Measurements from ENCODE around the gene HBD. TPM values are rescaled to one million over a fixed set of nuclear protein-coding genes. Genes with fewer than 3 reads are reported as not detected.

The HBD gene
- total and polyA plus RNA-seq, 2 donors (not counting 3 experiments of a cell fraction or from before 2014, with no cell fraction given): not detected

- dilution Hi-C loops (cut with MboI; ENCODE audit: extremely low pct_ligation_motif_present, low sequenced_read_pairs) (no loop called here), intact Hi-C loops (cut with micrococcal nuclease) (loop anchor here (1.0 kb wide), 1 partner anchor 88 kb away; no protein-coding TSS in a partner anchor)
- ChIA-PET POLR2A (no interaction called here), CTCF (interaction anchor here (1.2 kb wide), 1 partner anchor 1092 kb away, joined by 3 read pairs; no protein-coding TSS in a partner anchor)
- Histone ChIP-seq H3K79me2 (ENCODE audit: control insufficient read depth, insufficient read depth, low read length) (no peaks in the 10 kb centered on the region), H3K27me3 (ENCODE audit: control insufficient read depth in 2 of 2, insufficient read depth in 2 of 2, low read length in 2 of 2) (no peaks in the 10 kb centered on the region), H3K9me1 (replicated peaks; ENCODE audit: control insufficient read depth, extremely low read depth, insufficient read depth, low read length) (no peaks in the 10 kb centered on the region), H3K4me1 (ENCODE audit: control insufficient read depth, extremely low read depth, insufficient read depth, low read length) (peaks cover 11% of the 10 kb centered on the region), H3K9ac (replicated peaks; ENCODE audit: extremely low read depth, insufficient read depth, low read length) (no peak overlapping the region), H3K36me3 (ENCODE audit: control insufficient read depth in 2 of 2, extremely low read depth in 1 of 2, insufficient read depth in 2 of 2, low read length in 2 of 2) (no peaks in the 10 kb centered on the region), H3K27ac (ENCODE audit: insufficient read depth, low read depth, low read length) (peak overlapping the region; percentile 39), H3K4me3 (replicated peaks in 1 of 3; ENCODE audit: insufficient read depth in 1 of 3, low read depth in 1 of 3, low read length in 3 of 3) (no peak overlapping the region), H2AFZ (ENCODE audit: low read depth, low read length) (peak overlapping the region; percentile 60), H4K20me1 (replicated peaks; ENCODE audit: control insufficient read depth, extremely low read depth, insufficient read depth, low read length) (no peaks in the 10 kb centered on the region), H3K9me3 (replicated peaks; ENCODE audit: control insufficient read depth, insufficient read depth, low read length) (no peaks in the 10 kb centered on the region), H3K4me2 (ENCODE audit: insufficient read depth, low read length) (no peak overlapping the region)
- BruUV-seq (replicated peaks): no TSS peak
- DNase-seq (ENCODE audit: low read depth, low spot score) (no peak), FAIRE-seq (no peak)
- TF ChIP-seq MYC (IDR thresholded peaks at IDR 0.05; ENCODE audit: low read depth, low read length): no peak
- no peak for TF ChIP-seq JUN (IDR thresholded peaks at IDR 0.05; ENCODE audit: borderline replicate concordance, insufficient read depth, insufficient read length, low read depth)
- no peak for TF ChIP-seq CTCF (IDR thresholded peaks at IDR 0.05; ENCODE audit: extremely low read depth in 1 of 2, insufficient read depth in 1 of 2, low read depth in 1 of 2, low read length in 2 of 2)
- no peak for TF ChIP-seq MAX (IDR thresholded peaks at IDR 0.05; ENCODE audit: insufficient read depth, insufficient read length)
- TF ChIP-seq GATA2 (IDR thresholded peaks at IDR 0.05; ENCODE audit: insufficient read depth, insufficient read length, low read depth, low read length): no peak
- TF ChIP-seq FOS (IDR thresholded peaks at IDR 0.05; ENCODE audit: borderline replicate concordance, insufficient read depth, low read length): no peak
- no peak for TF ChIP-seq EZH2 (IDR thresholded peaks at IDR 0.05; ENCODE audit: borderline replicate concordance, low read depth, low read length, severe bottlenecking)
- no peak for TF ChIP-seq POLR2A (IDR thresholded peaks at IDR 0.05; ENCODE audit: low read depth, low read length)
- no peak for TF ChIP-seq POLR2AphosphoS5 (IDR thresholded peaks at IDR 0.05; ENCODE audit: insufficient read depth, low read depth, low read length)
Observed at GRCh38 chr11:5279471-5280090, 45.3 kb upstream of the HBD start.

Measured in endothelial cell of umbilical vein (primary cell).